ENCODE measurements around the gene WFDC12.

Gene WFDC12

GRCh38 chr20:45114465-45115385 lies 9.5 kb downstream of the WFDC12 start, which contains the start of gene WFDC5:
Gene WFDC5 (minus strand): TSS chr20:45115174. CDS start chr20:45115083, 91 bp downstream.
- DNase-seq = no peak

- no peak for DNase-seq
These were observed 10.4 kb downstream of the WFDC12 start for GRCh38 chr20:45113865-45114264.

- DNase-seq = no peak
These were observed 11.5 kb downstream of the WFDC12 start for GRCh38 chr20:45112754-45113153.

- peak; percentile 37 for DNase-seq
These were observed 12.3 kb downstream of the WFDC12 start for GRCh38 chr20:45111799-45112471.

DNA sequence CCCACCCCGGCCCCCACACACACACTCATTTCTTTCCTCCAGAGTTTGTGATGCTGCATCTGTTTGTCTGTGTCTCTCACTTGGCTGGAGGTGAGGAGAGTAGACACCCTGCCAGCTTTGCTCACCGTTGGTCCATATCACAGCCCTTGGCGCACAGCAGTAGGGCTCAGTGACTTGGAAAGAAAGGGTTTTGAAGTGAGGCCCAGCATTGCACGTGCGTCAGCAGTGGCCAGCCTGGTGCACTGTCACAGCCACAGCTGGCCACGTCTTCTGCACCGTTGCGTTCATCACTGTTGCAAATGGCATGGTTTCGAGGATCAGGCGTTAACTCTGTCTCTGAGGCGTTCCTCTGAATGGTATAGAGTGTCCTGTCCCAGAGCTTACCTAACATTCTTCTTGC lies 13.0 kb downstream of the WFDC12 start:
- no peak for DNase-seq

DNA sequence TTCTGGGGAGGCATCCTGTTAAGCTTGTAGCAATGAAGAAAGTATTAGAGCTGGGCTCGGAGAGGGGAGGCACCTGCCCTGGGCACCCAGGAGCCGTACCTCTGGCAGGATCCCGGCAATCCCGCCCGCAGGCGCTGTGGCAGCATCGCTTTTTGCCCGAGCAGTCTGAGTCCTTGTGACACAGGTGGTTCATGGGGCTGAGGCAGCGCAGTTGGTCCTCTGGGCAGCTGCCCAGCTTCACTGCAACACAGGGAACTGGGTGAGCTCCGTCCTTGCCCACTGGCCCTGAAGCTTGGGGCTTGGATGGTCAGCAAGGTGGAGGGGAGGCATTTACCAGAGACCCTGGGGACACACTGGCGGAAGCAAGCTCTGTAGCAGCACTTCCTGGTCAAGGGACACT lies 14.0 kb downstream of the WFDC12 start:
- DNase-seq = no peak

DNA sequence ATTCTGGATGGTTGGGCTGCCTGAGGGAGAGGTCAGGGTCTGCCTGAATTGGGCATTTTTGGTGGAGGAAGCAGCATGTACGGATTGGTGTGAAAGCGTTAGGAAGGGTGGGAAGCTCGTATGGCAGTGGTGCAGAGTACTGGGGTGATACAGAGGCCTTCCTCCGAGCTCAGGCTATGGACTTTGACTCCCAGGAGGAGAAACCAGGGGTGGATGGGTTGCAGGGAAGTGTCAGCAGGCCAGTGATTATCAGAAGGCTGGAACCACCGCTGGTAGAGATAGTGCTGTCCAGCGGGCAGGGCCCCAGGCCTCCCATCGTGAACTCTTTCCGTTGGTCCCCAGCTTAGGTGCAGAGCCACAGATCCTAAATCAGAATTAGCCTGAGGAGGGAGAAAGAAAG lies 14.6 kb downstream of the WFDC12 start:
- DNase-seq = no peak

GRCh38 chr20:45105317-45105716 lies 18.9 kb downstream of the WFDC12 start:
- DNase-seq = no peak

GRCh38 chr20:45104786-45105185 lies 19.5 kb downstream of the WFDC12 start:
- DNase-seq = no peak

GRCh38 chr20:45103072-45103471 lies 21.2 kb downstream of the WFDC12 start:
- no peak for DNase-seq

DNA sequence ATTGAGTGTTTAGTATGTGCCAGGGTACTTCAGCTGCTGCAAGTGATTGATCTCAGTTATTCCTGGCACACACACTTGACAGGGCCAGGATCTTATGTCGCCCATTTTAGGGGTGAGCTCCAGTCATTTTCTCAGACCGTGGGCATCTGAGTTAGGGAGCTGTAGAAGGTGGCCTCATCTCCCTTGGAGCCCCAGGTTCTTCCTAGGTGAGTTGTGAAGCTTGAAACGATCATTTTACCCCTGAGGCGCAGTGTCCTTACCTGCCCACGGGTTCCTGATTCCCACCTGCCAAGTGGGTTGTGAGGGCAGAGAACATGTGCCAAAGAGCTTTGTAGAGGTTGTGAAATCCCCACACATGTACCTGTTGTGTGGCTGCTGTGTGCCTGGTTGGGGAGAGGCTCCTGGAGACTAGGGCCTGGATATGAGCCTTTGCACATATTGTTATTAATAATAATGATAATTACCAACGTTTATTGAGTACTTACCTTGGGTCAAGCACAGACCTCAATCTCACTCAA lies 22.9 kb downstream of the WFDC12 start:
- DNase-seq = no peak

DNA sequence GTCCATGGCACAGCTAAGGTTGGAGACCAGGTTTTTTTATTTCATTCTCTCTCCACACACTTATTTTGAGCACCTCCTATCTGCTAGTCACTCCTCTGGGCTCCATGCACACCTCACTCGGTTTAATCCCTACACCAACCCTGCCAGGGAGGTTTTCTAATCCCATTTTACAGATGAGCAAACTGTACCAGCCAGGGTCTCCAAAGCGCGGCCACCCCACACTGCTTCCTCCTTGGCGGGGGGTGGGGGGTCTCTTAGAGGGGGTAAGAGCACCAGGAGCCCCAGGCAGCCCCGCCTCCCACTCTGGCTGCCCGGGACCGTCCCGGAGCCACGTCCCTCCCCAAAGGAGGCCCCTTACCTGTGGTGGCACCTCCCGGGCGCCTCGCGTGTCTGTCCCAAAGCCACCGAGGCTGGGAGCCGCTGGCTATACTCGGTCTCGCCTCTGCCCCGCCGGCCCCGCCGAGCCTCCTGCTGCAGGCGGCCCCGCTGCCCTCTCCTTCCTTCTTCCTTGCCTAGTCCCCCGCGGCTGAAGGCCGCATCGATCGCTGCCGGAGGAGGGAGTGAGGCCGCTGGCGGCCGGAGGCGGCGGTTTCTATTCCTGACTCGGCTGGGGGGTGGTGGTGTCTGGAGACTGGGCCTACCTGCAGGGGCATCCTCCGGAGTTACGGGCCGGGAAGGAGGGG lies 23.6 kb downstream of the WFDC12 start, which contains the start of gene KCNS1:
Gene KCNS1, minus strand, starts transcription at position 565 of the 683 bp plus-strand sequence. CDS start 1,891 bp downstream, outside the sequence.
- DNase-seq = no peak

DNA sequence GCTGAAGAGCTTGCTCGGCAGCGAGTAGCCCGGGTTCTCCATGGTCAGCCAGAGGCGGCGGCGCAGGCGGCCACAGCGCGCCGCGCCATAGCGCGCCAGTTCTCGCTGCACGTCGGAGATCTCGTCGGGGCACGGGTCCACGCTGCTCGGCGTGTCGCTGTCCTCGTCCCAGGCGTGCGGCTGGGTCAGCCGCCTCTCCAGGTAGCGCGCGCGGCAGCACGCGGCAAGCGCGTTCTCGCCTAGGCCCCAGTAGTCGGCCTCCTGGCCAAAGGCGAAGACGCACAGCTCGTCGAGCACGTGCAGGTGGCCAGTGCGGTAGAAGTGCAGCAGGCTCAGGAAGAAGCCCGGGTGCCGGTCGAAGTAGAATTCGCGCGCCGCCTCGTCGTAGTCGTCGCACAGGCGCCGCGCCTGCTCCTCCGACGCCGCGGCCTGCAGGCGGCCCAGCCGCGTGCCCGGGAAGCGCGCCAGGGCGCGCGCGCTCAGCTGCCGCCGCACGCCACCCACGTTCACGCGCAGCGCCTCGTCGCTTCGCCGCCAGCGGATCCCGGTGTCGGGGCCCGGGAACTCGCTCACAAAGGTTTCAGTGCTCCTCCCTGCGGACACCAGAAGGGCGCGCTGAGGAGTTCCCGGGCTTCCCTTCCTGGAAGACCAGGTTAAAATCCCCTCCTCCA lies 26.0 kb downstream of the WFDC12 start:
- no peak for DNase-seq

DNA sequence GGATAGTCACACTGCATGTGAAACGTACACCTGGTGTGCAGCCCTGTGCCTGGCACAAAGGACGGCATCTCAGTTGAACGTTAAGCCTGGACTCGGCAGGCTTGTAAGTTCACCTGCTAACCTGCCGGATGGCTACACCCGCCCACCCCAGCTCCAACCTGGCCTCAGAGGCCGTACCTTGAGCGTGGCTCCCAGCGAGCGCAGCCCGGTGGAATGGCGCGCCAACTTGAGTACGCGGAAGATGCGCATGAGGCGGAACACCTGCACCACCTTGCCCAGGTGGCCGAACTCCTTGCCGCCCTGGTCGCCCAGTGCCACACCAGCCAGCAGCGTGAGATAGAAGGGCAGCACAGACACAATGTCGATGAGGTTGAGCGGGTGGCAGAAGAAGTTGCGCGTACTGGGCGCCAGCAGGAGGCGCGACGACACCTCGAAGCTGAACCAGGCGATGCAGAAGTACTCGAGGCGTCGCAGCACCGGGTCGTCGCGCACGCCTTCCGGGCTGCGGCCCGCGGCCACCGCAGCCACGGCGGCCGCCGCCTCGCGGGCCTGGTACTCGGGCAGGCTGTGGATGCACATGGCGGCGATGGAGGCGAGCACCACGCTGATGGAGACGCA lies 26.7 kb downstream of the WFDC12 start:
- DNase-seq = peak; percentile 47

DNA sequence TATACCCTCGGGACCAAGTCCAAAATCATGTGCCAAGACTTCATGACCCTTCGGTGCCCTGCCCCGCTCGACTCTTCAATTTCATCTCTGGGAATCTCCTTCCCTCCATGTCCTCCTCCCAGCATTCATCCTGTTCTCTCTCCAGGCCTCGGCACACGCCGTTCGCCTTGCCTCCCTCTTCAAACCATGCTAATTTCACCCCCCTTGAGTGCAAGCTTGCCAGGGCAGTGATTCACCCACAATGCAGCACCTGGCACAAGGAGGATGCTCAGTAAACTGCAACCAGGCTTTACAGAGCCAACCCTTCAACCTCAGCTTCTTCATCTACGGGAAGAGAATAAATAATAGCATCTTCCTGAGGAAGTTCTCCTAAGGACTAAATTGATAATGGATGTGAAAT lies 27.5 kb downstream of the WFDC12 start:
- no peak for DNase-seq

DNA sequence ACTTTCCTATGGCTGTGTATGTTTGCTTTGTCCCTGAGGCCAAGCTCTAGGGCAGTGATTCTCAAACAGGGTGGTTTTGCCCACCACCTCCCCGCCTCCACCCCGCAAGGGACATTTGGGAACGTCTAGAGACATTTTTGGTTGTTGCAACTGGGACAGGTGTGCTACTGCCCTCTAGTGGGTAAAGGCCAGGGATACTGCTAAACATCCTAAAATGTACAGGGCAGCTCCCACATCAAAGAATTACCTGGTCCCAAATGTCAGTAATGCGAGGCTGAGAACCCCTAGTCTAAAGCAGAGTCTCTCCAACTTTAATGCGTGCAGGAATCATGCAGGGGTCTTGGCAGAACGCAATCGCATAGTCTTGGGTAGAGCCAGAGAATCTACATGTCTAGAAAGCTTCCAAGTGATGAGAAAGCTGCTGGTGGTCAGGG lies 28.4 kb downstream of the WFDC12 start:
- peak; percentile 72 for DNase-seq

GRCh38 chr20:45094864-45095574 lies 29.2 kb downstream of the WFDC12 start:
- DNase-seq = no peak

DNA sequence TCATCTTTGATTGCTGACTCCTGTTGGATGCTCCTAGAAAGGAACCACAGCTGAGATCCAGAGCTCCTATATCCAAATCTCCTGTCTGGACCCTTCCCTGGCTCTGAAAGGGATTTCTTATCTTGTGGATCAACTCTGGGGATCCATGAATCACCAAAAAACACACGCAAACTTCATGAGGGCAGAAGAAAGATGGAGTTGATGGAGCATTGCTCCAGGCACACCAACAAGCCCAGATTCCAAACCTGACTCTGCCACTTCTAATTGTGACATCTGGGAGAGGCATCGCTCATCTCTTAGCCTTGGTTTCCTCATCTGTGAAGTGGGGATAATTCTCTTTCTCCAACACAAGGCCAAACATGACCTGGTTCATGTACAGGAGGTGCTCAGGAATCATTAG lies 30.1 kb downstream of the WFDC12 start:
- no peak for DNase-seq

- no peak for DNase-seq
These were observed 31.4 kb downstream of the WFDC12 start for GRCh38 chr20:45092898-45093297.

DNA sequence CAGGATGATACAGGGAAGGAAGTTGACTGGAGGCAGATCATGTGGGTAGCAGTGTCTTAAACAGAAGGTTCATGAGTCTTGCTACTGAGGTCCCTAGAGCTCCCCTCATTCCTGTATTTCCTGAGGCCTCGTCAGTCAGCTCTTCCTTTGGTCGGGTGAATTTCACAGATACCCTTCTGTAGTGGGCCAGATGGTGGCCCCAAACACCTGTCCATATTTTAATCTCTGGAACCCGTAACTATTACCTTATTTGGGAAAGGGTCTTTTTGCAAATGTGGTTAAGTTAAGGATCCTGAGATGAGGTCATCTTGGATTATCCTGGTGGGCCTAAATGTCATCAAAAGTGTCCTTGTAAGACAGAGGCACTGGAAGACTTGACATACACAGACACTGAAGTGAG lies 32.9 kb downstream of the WFDC12 start:
- DNase-seq = no peak

DNA sequence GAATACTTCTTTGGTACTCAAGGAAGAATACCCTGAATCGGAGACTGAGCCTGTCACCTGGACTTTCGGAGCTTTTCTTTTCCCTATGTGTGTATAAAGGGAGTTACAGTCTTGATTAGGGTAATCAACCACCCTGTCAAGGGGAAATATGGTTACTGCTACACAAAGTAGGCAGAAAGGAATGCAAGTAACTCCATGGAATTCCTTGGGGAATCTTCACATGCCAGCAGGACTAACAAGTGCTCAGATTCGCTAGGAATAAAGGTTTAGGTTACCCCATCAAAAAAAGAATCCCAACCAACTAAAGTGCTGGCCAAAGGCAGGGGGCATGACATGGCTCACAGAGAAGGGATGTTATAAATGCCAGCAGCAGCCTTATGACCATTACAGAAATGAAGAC lies 33.8 kb downstream of the WFDC12 start:
- DNase-seq = no peak
